IMR-90 (cell line): ENCODE results near the gene COL4A1. TPM values are rescaled to one million over a fixed set of nuclear protein-coding genes. Genes with fewer than 3 reads are reported as not detected.

ENCODE experiments used
- ATAC-seq: fragments of 200-7000 bp; cut with Tn5 transposase; 2 replicates; pipeline ENCODE4 v1.9.1; 2020; ENCODE audit warnings: low read depth, mild to moderate bottlenecking, moderate library complexity
- BruUV-seq: library from RNA; stranded (reverse); fragments of 400-500 nt; replicated peaks from 2 replicates; lab custom pipeline; 2021; lab: Mats Ljungman, UMichigan
- CTCF ChIA-PET: fragments of 300-600 bp; formaldehyde crosslinking; extraction: SDS; loops from one replicate; lab custom pipeline; 2021; ENCODE audit warnings: antibody characterized with exemption; lab: Yijun Ruan, JAX
- POLR2A ChIA-PET: fragments of 300-600 bp; sonication (Branson Sonifier 250); formaldehyde crosslinking; loops from one replicate; lab custom pipeline; 2022; ENCODE audit warnings: antibody characterized with exemption; ENCODE audit not compliant: unreplicated experiment; lab: Charles Lee
- DNase-seq: peaks from one replicate; pipeline ENCODE4 v3.0.0; 2013
- H2AFZ ChIP-seq: replicated peaks from 2 replicates; pipeline ENCODE3; 2013; ENCODE audit warnings: low read length, mild to moderate bottlenecking; ENCODE audit not compliant: poor library complexity
- H2AK5ac ChIP-seq: 2 replicates; pipeline ENCODE4 v1.6.1; 2013; ENCODE audit warnings: low read depth, low read length, inconsistent platforms
- H2AK9ac ChIP-seq: replicated peaks from 2 replicates; pipeline ENCODE3; 2013; ENCODE audit warnings: mild to moderate bottlenecking, low read depth, low read length, moderate library complexity; ENCODE audit not compliant: poor library complexity
- H2BK120ac ChIP-seq: 2 replicates; pipeline ENCODE4 v1.6.1; 2013; ENCODE audit warnings: low read depth, low read length, inconsistent platforms
- H2BK15ac ChIP-seq: 3 replicates; pipeline ENCODE4 v1.6.1; 2013; ENCODE audit warnings: low read depth, low read length, inconsistent platforms
- H2BK20ac ChIP-seq: 2 replicates; pipeline ENCODE4 v1.6.1; 2013; ENCODE audit warnings: low read depth, mild to moderate bottlenecking, inconsistent platforms, low read length, moderate library complexity
- H2BK5ac ChIP-seq: 2 replicates; pipeline ENCODE4 v1.6.1; 2013; ENCODE audit warnings: mild to moderate bottlenecking, low read depth, low read length, inconsistent platforms; ENCODE audit not compliant: poor library complexity, severe bottlenecking
- H3K14ac ChIP-seq: replicated peaks from 2 replicates; pipeline ENCODE4 v1.6.1; 2013; ENCODE audit warnings: low read depth, low read length, inconsistent platforms
- H3K18ac ChIP-seq: 2 replicates; pipeline ENCODE4 v1.6.1; 2013; ENCODE audit warnings: low read depth, low read length, control low read depth
- H3K23ac ChIP-seq: 2 replicates; pipeline ENCODE4 v1.6.1; 2013; ENCODE audit warnings: low read depth, low read length, inconsistent platforms
- H3K27ac ChIP-seq: 2 replicates; pipeline ENCODE4 v1.5.1; 2013; ENCODE audit warnings: mild to moderate bottlenecking, control low read depth, low read length; ENCODE audit not compliant: insufficient read depth
- H3K27me3 ChIP-seq: 2 replicates; pipeline ENCODE4 v1.6.1; 2013; ENCODE audit warnings: low read length; ENCODE audit not compliant: control insufficient read depth, insufficient read depth
- H3K36me3 ChIP-seq: 2 replicates; pipeline ENCODE4 v1.6.1; 2013; ENCODE audit warnings: low read length, mixed read lengths; ENCODE audit not compliant: control insufficient read depth, insufficient read depth
- H3K4ac ChIP-seq: 2 replicates; pipeline ENCODE4 v1.6.1; 2013; ENCODE audit warnings: low read depth, low read length, inconsistent platforms
- H3K4me1 ChIP-seq: 2 replicates; pipeline ENCODE4 v1.6.1; 2013; ENCODE audit warnings: low read length, mixed read lengths; ENCODE audit not compliant: control insufficient read depth, insufficient read depth
- H3K4me2 ChIP-seq: 2 replicates; pipeline ENCODE4 v1.6.1; 2013; ENCODE audit warnings: low read depth, mild to moderate bottlenecking, control low read depth, low read length, moderate library complexity
- H3K4me3 ChIP-seq: 2 replicates; pipeline ENCODE4 v1.5.1; 2013; ENCODE audit warnings: low read depth, mild to moderate bottlenecking, control low read depth, low read length, moderate library complexity; ENCODE audit not compliant: insufficient read depth
- H3K56ac ChIP-seq: 2 replicates; pipeline ENCODE4 v1.6.1; 2013; ENCODE audit warnings: low read length, inconsistent platforms; ENCODE audit not compliant: insufficient read depth; ENCODE audit errors: extremely low read depth
- H3K79me1 ChIP-seq, 2 experiments: 2 replicates each; pipeline ENCODE4 v1.6.1; 2013; ENCODE audit warnings: low read length in 2 of 2, inconsistent platforms in 1 of 2, low read depth in 1 of 2
- H3K9ac ChIP-seq: 2 replicates; pipeline ENCODE4 v1.6.1; 2013; ENCODE audit warnings: low read depth, low read length, control low read depth
- H3K9me1 ChIP-seq: 2 replicates; pipeline ENCODE4 v1.6.1; 2013; ENCODE audit warnings: low read length, inconsistent platforms; ENCODE audit not compliant: insufficient read depth
- H3K9me3 ChIP-seq: 2 replicates; pipeline ENCODE4 v1.6.1; 2013; ENCODE audit warnings: low read length; ENCODE audit not compliant: control insufficient read depth, insufficient read depth
- H4K20me1 ChIP-seq: 2 replicates; pipeline ENCODE4 v1.6.1; 2013; ENCODE audit warnings: low read length, inconsistent platforms; ENCODE audit not compliant: insufficient read depth
- H4K5ac ChIP-seq: 2 replicates; pipeline ENCODE4 v1.6.1; 2013; ENCODE audit warnings: mild to moderate bottlenecking, low read depth, low read length, control low read depth
- H4K8ac ChIP-seq, 2 experiments: 2 replicates each; pipeline ENCODE4 v1.6.1; 2013; ENCODE audit warnings: low read depth in 2 of 2, low read length in 2 of 2, control low read depth in 1 of 2, inconsistent platforms in 1 of 2
- H4K91ac ChIP-seq: 2 replicates; pipeline ENCODE4 v1.6.1; 2013; ENCODE audit warnings: low read depth, low read length, inconsistent platforms; ENCODE audit not compliant: insufficient read depth
- FOS ChIP-seq: fragments of 150-350 bp; IDR thresholded peaks from 2 replicates; pipeline ENCODE4 v1.6.1; 2016; ENCODE audit warnings: low read depth, low read length
- POLR2A ChIP-seq: IDR thresholded peaks from 2 replicates; pipeline ENCODE4 v1.6.1; 2012; ENCODE audit warnings: mild to moderate bottlenecking, low read depth, low read length
- WGBS, 2 experiments: methylation state at CpG; one replicate each; pipeline versions ENCODE4 v1.1.5 to v1.1.7; 2013; ENCODE audit warnings: missing lambda C conversion rate in 2 of 2; ENCODE audit not compliant: insufficient read length in 1 of 2; ENCODE audit errors: extremely low coverage in 2 of 2; 5-methylcytosine and 5-hydroxymethylcytosine counted together
- dilution Hi-C: fragments of 300-500 bp; cut with HindIII; formaldehyde crosslinking; loops from one replicate; pipeline ENCODE4 v1.14.3; 2018; ENCODE audit warnings: low sequenced_read_pairs; ENCODE audit not compliant: unreplicated experiment
- in situ Hi-C: fragments of 300-500 bp; cut with MboI; formaldehyde crosslinking; loops from 3 replicates; pipeline ENCODE4 v1.14.3; 2019; ENCODE audit warnings: low sequenced_read_pairs, inconsistent platforms, mixed read lengths
- intact Hi-C: fragments of 100-400 bp; cut with micrococcal nuclease; formaldehyde crosslinking; loops from 2 replicates; pipeline ENCODE4 v1.10.0; 2022
- polyA plus RNA-seq, 3 experiments: library from polyadenylated mRNA; depleted of rRNA; stranded (reverse); fragments of >200 nt; gene quantifications; 2 replicates each; pipeline ENCODE4 v1.2.3, GENCODE V29; 2012; ENCODE audit warnings: low replicate concordance in 1 of 3
- total RNA-seq: library from RNA; depleted of rRNA; stranded (reverse); fragments of >200 nt; gene quantifications from 2 replicates; pipeline ENCODE4 v1.2.3, GENCODE V29; 2012

COL4A1 gene
- total and polyA plus RNA-seq, 2 of the 4 experiments (the other 2 are of a cell fraction) = 230 to 337 TPM

DNA sequence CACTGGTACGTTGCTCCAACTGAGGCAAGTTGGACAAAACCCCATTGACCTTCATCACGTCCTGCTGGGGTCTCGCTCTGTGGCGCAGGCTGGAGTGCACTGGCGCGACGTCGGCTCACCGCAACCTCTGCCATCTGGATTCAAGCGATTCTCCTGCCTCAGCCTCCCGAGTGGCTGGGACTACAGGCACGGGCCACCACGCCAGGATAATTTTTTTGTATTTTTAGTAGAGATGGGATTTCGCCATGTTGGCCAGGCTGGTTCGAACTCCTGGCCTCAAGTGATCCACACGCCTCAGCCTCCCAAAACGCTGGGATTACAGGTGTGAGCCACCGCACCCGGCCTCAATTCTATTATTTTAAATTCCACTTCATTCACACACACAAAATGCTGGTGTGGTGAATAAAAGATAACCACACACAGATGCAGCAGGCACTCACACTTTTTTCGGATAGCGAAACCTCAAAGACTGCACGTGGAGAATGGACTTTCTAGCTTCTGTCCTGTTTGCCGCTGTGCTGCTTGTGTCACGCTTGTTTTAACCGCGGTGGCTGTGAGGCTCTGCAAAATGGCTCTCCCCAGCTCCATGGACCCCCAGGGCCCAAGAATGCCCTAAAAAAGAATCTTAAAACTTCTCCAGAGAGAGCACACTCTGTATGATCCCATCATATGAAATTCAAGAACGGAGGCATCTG, 58.4 kb downstream of the COL4A1 start:
- peak overlapping the region; percentile 96 for H2AK9ac ChIP-seq

More for the DNA sequence above, 58.4 kb downstream of the COL4A1 start:
- peak overlapping the region; percentile 100 for H3K4ac ChIP-seq
- peak overlapping the region; percentile 90 to 99 for H4K8ac ChIP-seq
- dilution Hi-C loops (no loop called here), in situ Hi-C loops (no loop called here), intact Hi-C loops (loop anchor here (2.0 kb wide), 1 partner anchor 56 kb away; no protein-coding TSS in a partner anchor)
- no peaks in the 10 kb centered on the region for H3K9me3 ChIP-seq
- peaks cover 39% of the 10 kb centered on the region for H3K4me1 ChIP-seq
- WGBS, 2 experiments = 96% methylated on average over 19 of the region's 27 CpGs; no CpG with 5 or more reads in 1 of the 2 experiments
- H3K4me3 ChIP-seq = no peak overlapping the region
- H3K27ac ChIP-seq = peak overlapping the region; percentile 99
- H3K56ac ChIP-seq = peak overlapping the region; percentile 68
- H2BK5ac ChIP-seq = peak overlapping the region; percentile 100
- no peaks in the 10 kb centered on the region for H3K27me3 ChIP-seq
- H3K4me2 ChIP-seq = peak overlapping the region; percentile 8; the same call in 1 of the 2 replicates
- CTCF ChIA-PET = interaction anchor here (0.9 to 1.7 kb wide), 4 partner anchors 11 to 102 kb away, joined by 3 to 6 read pairs (median 4); no protein-coding TSS in a partner anchor
- no peak for DNase-seq
- POLR2A ChIA-PET = no interaction called here
- H2BK20ac ChIP-seq = peak overlapping the region; percentile 99
- BruUV-seq = no TSS peak
- H4K91ac ChIP-seq = peak overlapping the region; percentile 99
- TF ChIP-seq FOS (no peak), POLR2A (no peak)
- peak overlapping the region; percentile 96 for H4K5ac ChIP-seq
- H3K36me3 ChIP-seq = peaks cover 18% of the 10 kb centered on the region
- H3K18ac ChIP-seq = peak overlapping the region; percentile 99
- peak overlapping the region; percentile 100 for H2AK5ac ChIP-seq
- H3K14ac ChIP-seq = peak overlapping the region; percentile 96
- H3K79me1 ChIP-seq = peaks cover 34 to 69% of the 10 kb centered on the region in 2 experiments; a peak in 3 of 4 replicates
- H2AFZ ChIP-seq = peak overlapping the region; percentile 83
- no peak for ATAC-seq
- peak overlapping the region; percentile 50 for H3K9ac ChIP-seq
- H3K9me1 ChIP-seq = peaks cover 39% of the 10 kb centered on the region
- peak overlapping the region; percentile 98 for H2BK120ac ChIP-seq
- H4K20me1 ChIP-seq = peaks cover 27% of the 10 kb centered on the region
- H2BK15ac ChIP-seq = peak overlapping the region; percentile 85
- peak overlapping the region; percentile 92 for H3K23ac ChIP-seq
